Mesenchymal stem cell (in vitro differentiated cells and primary cell): ENCODE measurements around the gene ZNF71.

Experiments used
- DNase-seq: peaks from one replicate; pipeline ENCODE4 v3.0.0-alpha.2; 2013
- H2AFZ ChIP-seq: one replicate; pipeline ENCODE4 v1.6.1; 2013; ENCODE audit warnings: low read depth, mild to moderate bottlenecking, control low read depth, inconsistent platforms, low read length, moderate library complexity
- H2AK5ac ChIP-seq: 2 replicates; pipeline ENCODE4 v1.6.1; 2013; ENCODE audit warnings: low read length, moderate library complexity, mild to moderate bottlenecking, inconsistent platforms; ENCODE audit not compliant: severe bottlenecking
- H2BK120ac ChIP-seq: one replicate; pipeline ENCODE4 v1.6.1; 2013; ENCODE audit warnings: low read depth, mild to moderate bottlenecking, inconsistent platforms, low read length, moderate library complexity
- H2BK12ac ChIP-seq, 2 experiments: one replicate each; pipeline ENCODE4 v1.6.1; 2013; ENCODE audit warnings: inconsistent platforms in 2 of 2, low read length in 2 of 2, mild to moderate bottlenecking in 2 of 2, moderate library complexity in 2 of 2, control low read depth in 1 of 2
- H2BK15ac ChIP-seq: one replicate; pipeline ENCODE4 v1.6.1; 2013; ENCODE audit warnings: mild to moderate bottlenecking, low read depth, inconsistent platforms; ENCODE audit not compliant: poor library complexity, severe bottlenecking
- H2BK5ac ChIP-seq: 2 replicates; pipeline ENCODE4 v1.6.1; 2013; ENCODE audit warnings: low read depth, mild to moderate bottlenecking, low read length, control low read depth, inconsistent platforms; ENCODE audit not compliant: poor library complexity, severe bottlenecking
- H3K14ac ChIP-seq, 2 experiments: one replicate each; pipeline ENCODE4 v1.6.1; 2013; ENCODE audit warnings: inconsistent platforms in 2 of 2, low read length in 2 of 2, control low read depth in 1 of 2, mild to moderate bottlenecking in 1 of 2, moderate library complexity in 1 of 2
- H3K18ac ChIP-seq, 2 experiments: one replicate each; pipeline ENCODE4 v1.6.1; 2013; ENCODE audit warnings: inconsistent platforms in 2 of 2, low read length in 2 of 2, control low read depth in 1 of 2, low read depth in 1 of 2, mild to moderate bottlenecking in 1 of 2
- H3K23ac ChIP-seq, 2 experiments: one replicate each; pipeline ENCODE4 v1.6.1; 2013; ENCODE audit warnings: inconsistent platforms in 2 of 2, low read length in 2 of 2, mild to moderate bottlenecking in 2 of 2, moderate library complexity in 2 of 2, control low read depth in 1 of 2
- H3K27ac ChIP-seq: 2 replicates; pipeline ENCODE4 v1.5.1; 2013; ENCODE audit warnings: mild to moderate bottlenecking, moderate library complexity, low read length, control low read depth, inconsistent platforms; ENCODE audit not compliant: poor library complexity, severe bottlenecking
- H3K27me3 ChIP-seq, 2 experiments: 2 replicates each; pipeline versions ENCODE4 v1.6.1 to v1.7.0; 2013; ENCODE audit warnings: low read length in 2 of 2, mild to moderate bottlenecking in 2 of 2, moderate library complexity in 2 of 2, control low read depth in 1 of 2, inconsistent platforms in 1 of 2; ENCODE audit not compliant: control insufficient read depth in 1 of 2, insufficient read depth in 1 of 2
- H3K36me3 ChIP-seq, 2 experiments: 2 replicates each; pipeline versions ENCODE4 v1.6.1 to v1.7.0; 2013; ENCODE audit warnings: low read length in 2 of 2, control low read depth in 1 of 2, inconsistent platforms in 1 of 2, low read depth in 1 of 2, mild to moderate bottlenecking in 1 of 2; ENCODE audit not compliant: insufficient read depth in 2 of 2, control insufficient read depth in 1 of 2
- H3K4ac ChIP-seq, 2 experiments: one replicate each; pipeline ENCODE4 v1.6.1; 2013; ENCODE audit warnings: inconsistent platforms in 2 of 2, low read length in 2 of 2, mild to moderate bottlenecking in 2 of 2, moderate library complexity in 2 of 2, control low read depth in 1 of 2, low read depth in 1 of 2
- H3K4me1 ChIP-seq: 2 replicates; pipeline ENCODE4 v1.6.1; 2013; ENCODE audit warnings: low read depth, low read length, control low read depth; ENCODE audit not compliant: control insufficient read depth, insufficient read depth
- H3K4me2 ChIP-seq: 2 replicates; pipeline ENCODE4 v1.6.1; 2013; ENCODE audit warnings: low read length, mild to moderate bottlenecking, inconsistent platforms; ENCODE audit not compliant: poor library complexity, severe bottlenecking
- H3K4me3 ChIP-seq, 2 experiments: 2 replicates each; pipeline versions ENCODE4 v1.5.1 to v1.7.0; 2013; ENCODE audit warnings: low read length in 2 of 2, mild to moderate bottlenecking in 2 of 2, control low read depth in 1 of 2, low read depth in 1 of 2; ENCODE audit not compliant: insufficient read depth in 1 of 2
- H3K79me1 ChIP-seq: replicated peaks from 2 replicates; pipeline ENCODE4 v1.6.1; 2013; ENCODE audit warnings: mild to moderate bottlenecking, control low read depth, low read length, inconsistent platforms; ENCODE audit not compliant: poor library complexity, severe bottlenecking
- H3K9ac ChIP-seq: 2 replicates; pipeline ENCODE4 v1.7.0; 2013; ENCODE audit warnings: mild to moderate bottlenecking, low read length, moderate library complexity
- H3K9me3 ChIP-seq: 2 replicates; pipeline ENCODE4 v1.7.0; 2013; ENCODE audit warnings: mild to moderate bottlenecking, low read length; ENCODE audit not compliant: control insufficient read depth
- H4K8ac ChIP-seq: one replicate; pipeline ENCODE4 v1.6.1; 2013; ENCODE audit warnings: inconsistent platforms, mild to moderate bottlenecking, low read length, moderate library complexity
- H4K91ac ChIP-seq: one replicate; pipeline ENCODE4 v1.6.1; 2013; ENCODE audit warnings: mild to moderate bottlenecking, low read length, inconsistent platforms
- WGBS: methylation state at CpG from one replicate; pipeline ENCODE4 v1.1.7; 2013; ENCODE audit warnings: mixed read lengths; 5-methylcytosine and 5-hydroxymethylcytosine counted together

ZNF71 gene

DNA sequence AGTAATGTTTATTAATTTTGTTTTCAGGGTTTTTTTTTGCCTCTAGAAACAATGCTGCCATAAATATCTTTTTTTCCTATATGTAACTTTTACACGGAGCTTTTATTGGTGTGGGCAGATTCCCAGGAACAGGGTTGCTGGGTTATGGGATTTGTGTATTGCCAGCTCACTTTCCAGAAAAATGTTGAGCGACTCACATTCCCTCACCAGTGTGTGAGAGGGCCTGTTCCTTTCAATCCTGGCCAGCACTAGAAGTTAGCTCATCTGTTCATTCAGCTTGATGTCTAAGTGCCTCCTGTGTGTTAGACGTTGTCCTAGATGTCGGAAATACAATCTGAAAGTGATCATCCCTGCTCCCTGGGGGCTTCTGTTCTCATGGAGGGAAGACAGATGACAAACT lies 2.6 kb downstream of the ZNF71 start:
- Histone ChIP-seq H3K9me3 (peaks cover 36% of the 10 kb centered on the region), H3K27me3 (no peaks in the 10 kb centered on the region), H2BK15ac (no peak overlapping the region), H3K4me1 (peaks cover 6% of the 10 kb centered on the region), H2BK120ac (no peak overlapping the region), H3K18ac (no peak overlapping the region), H3K23ac (no peak overlapping the region), H3K36me3 (peaks cover 26 to 40% of the 10 kb centered on the region in 2 experiments), H2BK5ac (no peak overlapping the region), H3K9ac (no peak overlapping the region), H4K8ac (no peak overlapping the region), H4K91ac (no peak overlapping the region), H3K4me3 (no peak overlapping the region), H3K4me2 (no peak overlapping the region), H3K27ac (no peak overlapping the region), H2AFZ (no peak overlapping the region), H2AK5ac (no peak overlapping the region), H3K79me1 (peaks cover 28% of the 10 kb centered on the region), H3K4ac (no peak overlapping the region), H3K14ac (no peak overlapping the region), H2BK12ac (no peak overlapping the region)
- 97% methylated on average over 4 of the region's 4 CpGs for WGBS
- DNase-seq, result no peak

DNA sequence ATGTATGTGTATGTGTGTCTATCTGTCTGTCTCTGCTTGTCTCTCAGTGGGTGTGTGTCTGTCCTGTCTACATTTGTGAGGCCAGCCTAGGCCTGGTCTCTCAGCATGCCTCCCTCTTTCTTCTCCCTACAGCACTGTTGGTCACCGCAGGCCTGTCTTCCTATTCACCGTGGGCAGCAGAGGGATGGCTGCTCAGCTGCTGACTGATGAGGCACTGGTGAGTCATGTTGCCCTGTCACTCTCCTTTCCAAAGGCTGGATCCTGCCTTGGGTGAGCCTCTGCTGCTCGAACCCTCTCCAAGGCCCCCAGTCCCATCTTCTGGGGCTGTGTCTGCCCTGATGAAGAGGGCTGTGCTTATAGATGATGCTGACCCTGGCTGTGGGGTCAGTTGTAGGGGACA lies 6.3 kb downstream of the ZNF71 start:
- no peak overlapping the region for H4K91ac ChIP-seq

DNA sequence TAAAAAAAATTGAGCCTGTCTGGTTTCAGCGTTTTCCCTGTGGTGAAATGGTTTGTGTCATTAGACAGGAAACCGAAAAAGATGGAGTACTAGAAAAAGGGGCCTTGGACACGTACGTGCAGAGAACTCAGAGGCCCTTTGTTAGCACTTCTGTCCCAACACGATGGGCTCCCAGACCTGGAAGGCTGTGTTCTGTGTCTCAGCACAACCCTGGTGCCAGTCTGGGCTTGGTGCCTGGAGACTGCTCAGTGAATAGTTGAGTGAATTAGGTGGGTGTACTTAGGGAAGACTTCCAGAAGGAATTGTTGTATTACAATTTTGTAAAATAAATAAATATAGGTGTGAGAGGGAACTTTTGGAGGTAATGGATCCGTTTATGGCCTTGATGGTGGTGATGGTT lies 8.7 kb downstream of the ZNF71 start:
- no peaks in the 10 kb centered on the region for H3K27me3 ChIP-seq
- DNase-seq, result no peak
- no peak overlapping the region for H2BK12ac ChIP-seq
- H3K27ac ChIP-seq, result no peak overlapping the region
- no peak overlapping the region for H3K4ac ChIP-seq
- peaks cover 48% of the 10 kb centered on the region for H3K79me1 ChIP-seq
- WGBS, result 97% methylated on average over 5 of the region's 6 CpGs
- H3K18ac ChIP-seq, result no peak overlapping the region
- no peak overlapping the region for H4K91ac ChIP-seq
- H2BK15ac ChIP-seq, result no peak overlapping the region
- no peak overlapping the region for H3K4me3 ChIP-seq
- no peak overlapping the region for H2BK5ac ChIP-seq
- no peak overlapping the region for H3K23ac ChIP-seq
- H2BK120ac ChIP-seq, result no peak overlapping the region
- H2AK5ac ChIP-seq, result no peak overlapping the region
- no peak overlapping the region for H3K14ac ChIP-seq
- no peaks in the 10 kb centered on the region for H3K4me1 ChIP-seq
- H2AFZ ChIP-seq, result no peak overlapping the region
- no peak overlapping the region for H3K9ac ChIP-seq
- peaks cover 31 to 57% of the 10 kb centered on the region in 2 experiments for H3K36me3 ChIP-seq
- H3K4me2 ChIP-seq, result no peak overlapping the region
- no peak overlapping the region for H4K8ac ChIP-seq
- H3K9me3 ChIP-seq, result peaks cover 88% of the 10 kb centered on the region

More for the DNA sequence above, 6.3 kb downstream of the ZNF71 start:
- no peak overlapping the region for H3K4me2 ChIP-seq
- no peaks in the 10 kb centered on the region for H3K4me1 ChIP-seq
- no peak overlapping the region for H3K18ac ChIP-seq
- no peak overlapping the region for H2AK5ac ChIP-seq
- H3K36me3 ChIP-seq, result peaks cover 43 to 66% of the 10 kb centered on the region in 2 experiments
- H2BK5ac ChIP-seq, result no peak overlapping the region
- peaks cover 49% of the 10 kb centered on the region for H3K79me1 ChIP-seq
- H4K8ac ChIP-seq, result no peak overlapping the region
- H2AFZ ChIP-seq, result no peak overlapping the region
- no peak overlapping the region for H3K14ac ChIP-seq
- peak overlapping the region in 1 of 2 experiments; percentile 49 for H3K4me3 ChIP-seq
- H3K27ac ChIP-seq, result no peak overlapping the region
- no peak overlapping the region for H3K4ac ChIP-seq
- WGBS, result 97% methylated on average over 3 of the region's 3 CpGs
- no peaks in the 10 kb centered on the region for H3K27me3 ChIP-seq
- no peak overlapping the region for H3K23ac ChIP-seq
- no peak overlapping the region for H2BK120ac ChIP-seq
- no peak for DNase-seq
- no peak overlapping the region for H2BK15ac ChIP-seq
- H3K9me3 ChIP-seq, result peaks cover 72% of the 10 kb centered on the region
- no peak overlapping the region for H3K9ac ChIP-seq
- no peak overlapping the region for H2BK12ac ChIP-seq

DNA sequence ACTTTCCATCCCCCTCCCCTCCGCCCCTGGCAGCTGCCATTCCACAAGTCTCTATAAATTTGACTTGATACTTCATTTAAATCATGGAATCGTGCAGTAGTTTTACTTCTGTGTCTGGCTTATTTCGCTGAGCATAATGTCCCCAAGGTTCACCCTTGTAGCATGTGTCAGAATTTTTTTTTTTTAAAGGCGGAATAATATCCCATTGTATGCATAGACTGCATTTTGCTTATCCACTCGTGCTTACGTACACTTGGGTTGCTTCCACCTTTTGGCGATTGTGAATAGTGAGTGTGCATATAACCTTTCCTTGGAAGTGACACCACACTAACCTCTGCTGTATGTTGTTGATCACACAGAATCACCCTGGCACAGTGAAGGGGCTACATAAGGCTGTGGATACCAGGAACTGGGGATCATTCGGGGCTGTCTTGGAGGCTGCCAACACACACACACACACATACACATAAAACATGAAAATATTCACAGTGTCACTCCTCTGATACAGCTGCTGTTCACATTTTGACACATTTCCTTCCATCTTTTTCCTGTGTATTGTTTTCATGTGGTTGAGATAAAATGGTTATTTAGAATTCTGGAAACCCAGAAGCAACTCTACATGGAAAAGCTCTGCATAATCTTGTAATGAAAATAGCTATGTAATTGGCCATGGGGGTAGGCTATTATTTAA lies 13.3 kb downstream of the ZNF71 start:
- Histone ChIP-seq H3K4me1 (no peaks in the 10 kb centered on the region), H2BK12ac (no peak overlapping the region), H3K4me2 (no peak overlapping the region), H4K8ac (no peak overlapping the region), H4K91ac (no peak overlapping the region), H3K18ac (no peak overlapping the region), H2BK120ac (no peak overlapping the region), H2BK15ac (no peak overlapping the region), H2AFZ (no peak overlapping the region), H3K9me3 (peaks cover 96% of the 10 kb centered on the region), H2AK5ac (no peak overlapping the region), H3K36me3 (peaks cover 34 to 38% of the 10 kb centered on the region in 2 experiments), H3K4ac (no peak overlapping the region), H3K23ac (no peak overlapping the region), H2BK5ac (no peak overlapping the region), H3K14ac (no peak overlapping the region), H3K27ac (no peak overlapping the region), H3K4me3 (no peak overlapping the region), H3K9ac (no peak overlapping the region), H3K79me1 (peaks cover 54% of the 10 kb centered on the region), H3K27me3 (no peaks in the 10 kb centered on the region)
- WGBS, result 93% methylated on average over 8 of the region's 8 CpGs
- no peak for DNase-seq
